Skeletal muscle cell (primary cell): ENCODE measurements around the gene CD109.
A peak's percentile ranks its signal among the peaks of the same experiment; 100 is the strongest.
"Not testable (repeated sequence)": the region's sequence is repeated elsewhere in the genome, so short reads cannot be mapped to it uniquely, and the experiment has no call there.

ENCODE experiments used
- DNase-seq: peaks from one replicate; pipeline ENCODE4 v3.0.0-alpha.2; 2010; ENCODE audit warnings: low read depth
- H3K4me3 ChIP-seq: 2 replicates; pipeline ENCODE4 v1.5.1; 2011; ENCODE audit warnings: low read depth, mild to moderate bottlenecking, control low read depth, low read length, moderate library complexity

The CD109 gene

DNA sequence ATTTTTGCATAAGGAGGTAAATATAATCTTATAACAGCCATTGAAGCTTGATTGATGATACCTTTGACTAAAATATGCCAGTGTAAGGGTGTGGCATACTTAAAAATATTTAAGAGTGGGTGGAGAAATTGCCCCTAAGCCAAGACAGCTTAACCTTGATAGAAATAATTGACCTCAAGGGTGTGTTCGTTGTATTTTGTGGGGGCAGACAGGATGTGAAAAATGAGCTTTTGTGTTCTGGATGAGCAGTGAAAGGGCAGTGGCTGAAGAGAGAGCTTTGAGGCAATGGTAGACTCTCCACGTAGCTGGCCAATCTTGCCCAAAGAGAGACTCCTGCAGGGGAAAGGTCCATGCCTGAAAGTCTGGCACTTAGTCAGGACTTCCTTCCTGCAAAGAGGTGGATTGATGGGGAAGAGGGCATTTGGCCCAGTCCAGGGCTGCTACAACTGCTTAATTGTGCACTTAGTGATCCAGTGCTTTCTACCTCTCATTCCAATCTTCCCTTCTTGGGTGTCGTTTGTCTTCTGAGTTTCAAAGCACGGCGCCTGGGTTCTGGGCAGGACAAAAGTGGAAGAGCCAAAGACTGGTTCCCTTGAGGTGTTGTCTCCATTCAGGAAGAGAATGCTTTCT is 15.6 kb upstream of the CD109 start:
- H3K4me3 ChIP-seq, result no peak overlapping the region
- no peak for DNase-seq

DNA sequence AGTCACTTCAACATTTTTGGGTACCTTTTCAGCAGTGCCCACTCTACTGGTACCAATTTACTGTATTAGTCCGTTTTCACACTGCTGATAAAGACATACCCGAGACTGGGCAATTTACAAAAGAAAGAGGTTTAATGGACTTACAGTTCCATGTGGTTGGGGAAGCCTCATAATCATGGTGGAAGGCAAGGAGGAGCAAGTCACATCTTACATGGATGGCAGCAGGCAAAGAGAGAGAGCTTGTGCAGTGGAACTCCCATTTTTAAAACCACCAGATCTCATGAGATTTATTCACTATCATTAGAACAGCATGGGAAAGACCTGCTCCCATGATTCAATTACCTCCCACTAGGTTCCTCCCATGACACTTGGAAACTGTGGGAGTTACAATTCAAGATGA is 12.4 kb upstream of the CD109 start:
- H3K4me3 ChIP-seq, DNase-seq: not testable (repeated sequence)

DNA sequence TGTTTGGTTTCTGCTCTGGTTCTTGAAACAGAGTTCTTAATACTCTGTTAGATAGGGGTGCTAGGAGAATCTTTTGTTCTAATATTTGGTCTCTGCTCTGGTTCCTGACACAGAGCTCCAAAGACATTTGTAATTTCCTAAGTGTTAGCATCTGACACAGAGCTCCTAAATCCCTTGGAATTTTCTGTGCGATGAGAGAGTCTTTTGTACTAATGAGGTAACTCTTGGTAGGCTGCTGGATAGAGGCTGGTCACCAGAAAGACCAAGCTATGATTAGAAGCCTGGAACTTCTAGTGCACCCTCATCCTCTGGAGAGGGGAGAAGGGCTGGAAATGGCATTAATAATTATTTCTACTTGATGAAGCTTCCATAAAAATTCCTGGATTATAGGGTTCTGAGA is 7.7 kb upstream of the CD109 start:
- H3K4me3 ChIP-seq, result no peak overlapping the region

DNA sequence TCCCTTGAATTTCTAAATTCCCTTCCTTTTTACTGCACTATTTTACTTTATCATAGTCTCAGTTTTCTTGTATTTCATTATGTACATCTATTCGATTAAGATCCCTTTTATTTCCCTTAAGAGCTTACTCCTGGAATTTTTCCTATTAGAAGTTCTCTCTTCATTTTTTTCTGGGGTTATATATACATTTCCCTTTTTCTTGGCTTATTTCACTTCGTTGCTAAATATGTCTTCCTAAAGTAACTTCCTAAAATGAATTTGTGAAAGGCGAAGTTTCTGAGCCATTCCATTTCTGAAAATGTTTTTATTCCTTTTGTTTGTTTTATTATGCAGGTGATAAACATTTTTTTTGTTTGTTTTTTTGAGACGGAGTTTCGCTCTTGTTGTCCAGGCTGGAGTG is 5.9 kb upstream of the CD109 start:
- no peak for DNase-seq

More for the DNA sequence above, 7.7 kb upstream of the CD109 start:
- no peak for DNase-seq

DNA sequence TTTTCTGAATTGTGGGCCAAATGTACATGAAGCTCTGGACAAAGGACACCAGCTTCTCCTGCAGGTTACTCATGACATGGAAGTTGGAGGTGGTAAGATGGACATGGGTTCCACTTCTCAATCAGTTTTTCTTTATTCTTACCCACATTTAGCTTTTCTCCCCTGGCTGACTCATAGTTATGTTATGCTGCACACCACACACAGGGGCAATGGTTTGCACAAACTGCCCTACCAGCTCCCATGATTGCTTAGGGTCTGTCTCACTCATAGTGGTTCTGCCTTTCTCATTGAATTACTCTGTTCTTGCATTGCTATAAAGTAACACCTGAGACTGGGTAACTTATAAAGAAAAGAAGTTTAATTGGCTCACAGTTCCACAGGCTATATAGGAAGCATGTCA is 4.5 kb upstream of the CD109 start:
- no peak overlapping the region for H3K4me3 ChIP-seq
- DNase-seq, result no peak

More for the DNA sequence above, 5.9 kb upstream of the CD109 start:
- H3K4me3 ChIP-seq, result no peak overlapping the region

DNA sequence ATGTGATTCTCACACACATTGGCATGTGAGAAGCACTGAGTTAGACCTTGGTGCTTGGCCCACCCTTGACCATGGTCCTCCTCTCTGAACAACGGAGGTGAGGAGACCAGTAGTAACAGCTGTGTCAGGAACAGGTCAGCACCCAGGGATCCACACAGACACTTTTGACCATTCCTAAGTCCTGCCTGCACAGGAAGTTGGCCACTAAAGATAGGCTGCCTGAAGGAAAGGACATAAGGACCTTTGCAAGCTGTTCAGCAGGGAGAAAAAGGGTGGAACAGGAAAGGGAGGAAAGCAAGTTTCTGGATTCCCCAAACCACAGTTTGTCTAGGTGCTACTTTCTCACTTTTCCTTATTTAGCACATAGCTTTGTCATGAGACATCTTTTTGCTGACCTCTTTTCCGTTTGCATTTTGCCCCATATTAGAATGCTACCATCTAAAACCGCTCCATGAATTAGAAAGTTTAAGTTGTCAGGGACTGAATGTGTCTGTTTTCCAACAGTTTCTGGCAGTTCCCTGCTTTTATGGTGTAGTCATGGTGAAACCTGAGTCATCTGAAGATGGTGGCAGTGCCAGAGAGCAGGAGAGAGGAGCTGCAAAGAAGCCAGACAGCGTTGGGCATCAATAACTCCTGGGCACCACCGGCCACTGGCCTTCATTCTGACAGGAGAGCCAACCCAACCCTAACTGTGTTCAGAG is 1.1 kb upstream of the CD109 start:
- DNase-seq, result peak; percentile 27
- peak overlapping the region; percentile 58 for H3K4me3 ChIP-seq

DNA sequence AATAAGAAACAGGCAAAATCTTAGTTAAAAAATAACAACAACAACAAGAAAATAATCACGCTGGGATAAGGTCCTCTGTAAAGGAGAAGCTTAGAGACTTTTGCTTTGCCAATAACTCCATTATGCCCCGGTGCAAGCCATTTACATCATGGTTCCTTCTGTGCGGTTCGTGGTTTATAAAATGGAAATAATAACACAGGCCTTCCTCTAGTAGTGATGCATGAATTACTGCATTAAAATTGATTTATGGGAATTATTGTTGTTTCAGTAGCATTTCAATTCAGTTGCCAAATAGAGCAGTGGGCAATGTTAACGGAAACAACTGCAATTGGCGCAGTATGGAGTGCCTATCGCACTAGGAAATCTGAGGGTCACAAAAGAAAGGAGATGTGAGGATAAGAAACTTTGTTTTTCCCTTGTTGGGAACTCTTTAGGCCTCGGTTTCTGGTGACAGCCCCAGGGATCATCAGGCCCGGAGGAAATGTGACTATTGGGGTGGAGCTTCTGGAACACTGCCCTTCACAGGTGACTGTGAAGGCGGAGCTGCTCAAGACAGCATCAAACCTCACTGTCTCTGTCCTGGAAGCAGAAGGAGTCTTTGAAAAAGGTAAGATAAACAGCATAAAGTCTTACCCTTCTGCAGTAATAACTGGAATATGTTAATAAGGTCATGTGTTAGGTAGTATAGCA is 1.1 kb downstream of the CD109 start:
- peak overlapping the region; percentile 58 for H3K4me3 ChIP-seq
- DNase-seq, result no peak

DNA sequence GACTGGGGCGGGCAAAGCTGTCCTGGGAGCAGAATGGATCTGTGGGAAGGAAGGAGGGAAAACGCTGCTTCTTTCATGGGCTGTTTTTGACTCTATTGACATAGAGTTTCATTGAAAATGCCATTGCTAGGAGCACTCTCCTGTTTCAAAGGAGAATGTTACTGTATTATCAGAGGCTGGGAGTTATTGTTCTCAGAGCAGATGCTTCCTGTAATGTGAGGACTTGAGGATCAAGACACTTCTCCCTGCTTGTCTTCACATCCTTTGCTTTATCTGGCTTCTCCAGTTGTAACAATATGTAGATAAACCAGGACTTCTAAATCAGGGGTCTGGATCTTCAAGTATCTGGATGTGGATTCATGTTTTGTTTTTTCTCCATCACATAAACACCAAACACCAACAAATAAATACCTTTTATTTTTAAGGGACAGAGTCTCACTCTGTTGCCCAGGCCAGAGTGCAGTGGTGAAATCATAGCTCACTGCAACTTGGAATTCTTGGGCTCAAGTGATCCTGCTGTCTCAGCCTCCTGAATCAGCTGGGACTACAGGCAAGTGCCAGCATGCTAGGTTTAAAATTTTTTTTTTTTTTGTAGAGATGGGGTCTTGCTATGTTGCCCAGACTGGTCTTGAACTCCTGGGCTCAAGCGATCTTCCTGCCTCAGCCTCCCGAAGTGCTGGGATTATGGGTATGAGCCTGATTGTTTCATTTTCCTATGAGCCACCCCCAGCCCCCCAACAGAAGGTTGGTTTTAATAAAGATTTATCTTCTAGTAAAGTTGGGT is 3.9 kb downstream of the CD109 start:
- no peak overlapping the region for H3K4me3 ChIP-seq
- no peak for DNase-seq

DNA sequence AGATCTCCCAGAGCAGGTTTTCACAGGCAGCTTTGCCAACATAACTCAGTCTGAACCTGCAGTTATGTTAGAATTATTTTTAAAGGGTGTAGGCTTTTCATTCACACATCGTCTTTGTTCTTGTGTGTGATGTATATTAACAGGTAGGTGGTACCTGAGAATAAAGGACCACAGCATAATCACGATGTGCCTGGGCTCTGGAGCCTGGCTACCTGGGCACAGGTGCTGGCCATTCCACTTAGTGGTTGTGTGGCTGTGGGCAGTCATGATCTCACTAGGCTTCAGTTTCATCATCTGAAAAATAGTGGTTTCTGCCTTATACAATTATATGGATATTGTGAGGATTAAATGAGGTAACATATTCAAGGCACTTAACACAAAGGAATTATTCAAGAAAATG is 6.4 kb downstream of the CD109 start:
- no peak overlapping the region for H3K4me3 ChIP-seq
- DNase-seq, result no peak

DNA sequence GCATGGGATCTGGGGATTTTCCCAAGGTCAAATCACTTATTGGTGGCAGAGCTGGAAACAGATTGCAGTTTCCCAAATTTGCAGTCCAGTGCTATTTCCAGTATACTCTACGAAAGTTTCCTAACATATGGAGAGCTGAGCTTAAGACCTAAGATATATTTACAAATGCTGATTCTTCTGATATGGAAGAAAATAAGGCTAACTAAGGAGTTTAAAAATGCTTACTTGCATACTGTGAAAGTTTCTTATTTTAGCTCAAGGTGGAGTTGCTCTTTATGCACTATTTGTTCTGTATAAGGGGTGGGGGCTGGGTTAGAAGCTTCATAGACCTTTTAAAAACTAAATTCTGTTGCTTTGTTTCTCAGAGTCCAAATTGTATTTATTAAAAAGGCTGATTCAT is 7.5 kb downstream of the CD109 start:
- H3K4me3 ChIP-seq, result no peak overlapping the region
- no peak for DNase-seq

DNA sequence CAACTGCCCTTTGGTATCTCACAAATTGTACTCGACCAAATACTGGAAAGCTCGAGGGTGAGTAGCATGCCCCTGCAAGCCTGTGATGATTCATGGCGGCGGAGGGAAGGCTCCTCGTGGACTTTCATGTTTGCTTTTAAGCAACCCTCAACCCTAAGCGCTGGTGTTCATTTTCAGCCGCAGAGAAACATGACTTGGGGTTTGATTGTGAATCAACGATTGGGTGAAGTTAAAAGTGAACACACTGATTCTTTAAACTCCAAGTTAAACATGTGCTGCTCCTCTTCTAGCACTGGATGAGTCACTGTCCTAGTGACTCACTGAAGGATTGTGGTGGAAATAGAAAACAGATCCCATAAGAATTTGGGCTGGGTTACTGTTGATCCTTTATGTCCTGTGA is 8.3 kb downstream of the CD109 start:
- H3K4me3 ChIP-seq, result no peak overlapping the region
- peak; percentile 98 for DNase-seq

DNA sequence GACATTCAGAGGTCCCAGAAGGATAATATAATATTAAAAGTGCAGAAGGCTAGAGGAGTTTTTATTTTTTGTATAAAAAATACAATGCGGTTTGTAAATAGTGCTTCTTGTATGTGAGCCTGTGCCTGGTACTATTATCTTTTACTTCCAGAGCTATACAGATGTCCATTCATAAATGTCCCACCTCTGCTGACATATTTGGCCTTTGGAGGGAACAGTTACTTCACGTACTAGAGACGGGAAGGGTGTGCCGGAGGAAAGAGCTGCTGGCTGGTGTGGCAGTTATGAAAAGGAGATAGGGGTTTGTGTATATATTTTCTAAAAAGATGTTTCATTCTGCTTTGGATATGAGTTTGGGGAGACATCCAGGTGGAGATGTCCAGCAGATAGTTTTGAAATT is 8.8 kb downstream of the CD109 start:
- DNase-seq, result no peak
- no peak overlapping the region for H3K4me3 ChIP-seq

DNA sequence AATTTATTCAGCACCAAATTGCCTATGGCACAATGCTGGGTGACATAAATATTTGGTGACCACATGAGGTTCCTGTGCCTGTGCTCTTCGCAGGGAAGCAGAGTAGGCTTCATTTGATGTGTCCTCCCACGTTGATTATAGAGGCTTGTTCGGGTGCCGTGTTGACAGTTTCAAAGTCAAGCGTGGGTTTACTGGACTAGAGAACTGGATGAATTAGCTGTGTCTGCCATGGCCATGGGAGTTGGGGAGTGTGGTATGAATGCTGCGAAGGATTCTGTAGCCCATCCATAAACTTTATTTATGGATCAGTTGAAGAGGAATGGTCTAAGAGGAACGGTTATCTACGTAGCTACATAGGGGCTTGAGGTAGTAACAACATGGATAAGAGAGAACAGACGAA is 11.0 kb downstream of the CD109 start:
- H3K4me3 ChIP-seq, result no peak overlapping the region
- DNase-seq, result no peak

DNA sequence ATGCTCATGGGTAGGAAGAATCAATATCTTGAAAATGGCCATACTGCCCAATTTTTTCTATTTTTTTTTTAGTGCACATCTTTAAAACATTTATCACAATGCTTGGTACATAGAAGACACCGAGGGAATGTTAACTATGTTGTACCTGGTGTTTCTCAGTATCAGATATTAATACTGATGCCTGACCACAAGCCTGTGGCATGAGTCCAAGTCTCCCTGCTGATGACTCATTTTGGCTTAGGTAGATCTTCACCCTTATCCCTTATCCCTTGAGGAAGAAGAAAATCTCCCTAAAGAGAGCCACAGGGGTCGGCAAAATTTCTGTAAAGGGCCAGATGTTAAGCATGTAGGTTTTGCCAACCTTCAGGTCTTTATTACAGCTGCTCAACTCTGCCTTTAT is 14.5 kb downstream of the CD109 start:
- H3K4me3 ChIP-seq, result no peak overlapping the region
- peak; percentile 32 for DNase-seq

DNA sequence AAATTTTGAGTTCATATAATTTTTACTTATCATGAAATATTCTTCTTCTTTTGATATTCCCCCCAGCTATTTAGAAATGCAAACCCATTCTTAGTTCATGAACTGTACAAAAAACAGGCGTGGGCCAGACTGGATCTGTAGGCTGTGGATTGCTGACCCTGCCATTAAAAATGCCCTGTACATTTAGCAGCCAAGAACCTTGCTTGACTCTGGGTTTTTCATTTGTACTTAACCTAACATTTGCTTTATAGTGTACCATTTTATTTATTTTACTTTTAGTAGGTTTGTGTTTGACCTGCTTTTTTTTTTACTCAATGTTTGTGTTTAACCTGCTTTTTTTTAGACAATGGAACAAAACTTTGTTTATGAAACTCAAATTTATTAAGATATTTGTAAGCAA is 14.9 kb downstream of the CD109 start:
- no peak overlapping the region for H3K4me3 ChIP-seq
- DNase-seq, result no peak

DNA sequence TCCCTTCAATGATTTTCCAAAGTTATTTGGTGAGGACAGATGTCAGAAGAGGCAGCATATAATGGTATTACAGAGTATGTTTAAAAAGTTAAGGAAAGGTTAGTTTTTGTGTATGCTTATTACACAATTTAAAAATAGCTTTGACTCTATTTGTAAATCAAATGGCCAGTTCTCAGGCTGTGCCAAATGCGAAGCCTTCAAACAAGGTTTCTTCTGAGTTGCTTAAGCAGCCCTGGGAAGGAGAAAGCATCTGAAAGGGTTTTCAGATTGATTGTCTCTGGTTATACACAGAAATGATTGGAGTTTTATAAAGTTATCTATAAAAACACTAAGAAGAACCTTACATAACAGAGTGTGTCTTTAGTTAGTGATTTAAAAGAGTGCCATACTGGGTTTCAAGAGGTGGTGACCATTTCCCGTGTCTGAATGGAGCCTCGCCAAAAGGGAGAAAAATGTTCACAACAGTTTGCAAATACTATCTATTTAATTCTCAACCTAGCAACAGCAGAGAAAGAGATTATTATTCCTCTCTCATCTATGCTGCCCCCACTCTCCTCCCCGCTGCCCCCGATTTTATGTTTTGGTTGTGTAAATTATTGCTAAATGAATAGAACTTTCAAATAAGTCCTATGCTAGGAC is 16.7 kb downstream of the CD109 start:
- DNase-seq, result no peak
- H3K4me3 ChIP-seq, result no peak overlapping the region

DNA sequence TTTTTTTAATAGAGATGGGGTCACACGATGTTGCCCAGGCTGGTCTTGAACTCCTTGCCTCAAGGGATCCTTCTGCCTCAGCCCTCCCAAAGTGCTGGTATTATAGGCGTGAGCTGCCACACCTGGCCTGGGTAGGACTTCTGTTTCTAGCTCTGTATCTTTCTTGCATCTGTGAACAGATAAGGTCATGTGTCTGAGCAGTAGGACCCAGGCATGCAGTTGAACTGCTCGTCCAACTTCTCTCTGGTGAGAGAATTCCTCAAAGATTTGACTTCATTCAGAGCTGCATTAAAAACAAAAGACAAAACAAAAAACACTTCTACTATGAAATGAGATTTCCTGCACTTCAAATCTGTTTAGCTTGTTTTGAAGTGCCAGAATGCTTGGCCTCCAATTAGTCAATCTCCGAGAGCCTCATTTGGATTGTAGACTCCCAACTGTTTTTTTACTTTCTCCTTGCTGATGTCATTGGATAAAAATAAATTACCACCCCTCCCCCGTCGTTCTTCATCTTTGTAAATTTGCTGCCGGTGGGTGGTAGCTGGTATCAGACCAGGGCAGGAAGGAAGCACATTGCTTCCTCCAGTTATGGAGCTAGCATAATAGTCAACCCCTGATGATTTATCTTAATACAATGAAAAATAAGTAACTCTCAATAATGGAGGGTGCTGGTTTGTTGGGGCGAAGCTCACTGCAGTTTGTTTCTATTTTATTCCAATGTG is 17.6 kb downstream of the CD109 start:
- no peak overlapping the region for H3K4me3 ChIP-seq
- DNase-seq, result no peak

DNA sequence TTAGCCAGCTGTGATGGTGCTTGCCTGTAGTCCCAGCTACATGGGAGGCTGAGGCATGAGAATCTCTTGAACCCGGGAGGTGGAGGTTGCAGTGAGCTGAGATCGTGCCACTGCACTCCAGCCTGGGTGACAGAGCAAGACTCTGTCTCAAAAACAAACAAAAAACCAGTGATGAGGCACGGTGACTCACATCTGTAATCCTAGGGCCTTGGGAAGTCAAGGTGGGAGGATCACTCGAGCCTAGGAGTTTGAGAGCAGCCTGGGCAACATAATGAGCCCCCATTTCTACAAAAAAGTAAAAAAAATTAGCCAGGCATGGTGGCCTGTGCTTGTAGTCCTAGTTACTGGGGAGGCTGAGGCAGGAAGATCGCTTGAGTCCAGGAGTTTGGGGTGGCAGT is 19.1 kb downstream of the CD109 start:
- DNase-seq, H3K4me3 ChIP-seq: not testable (repeated sequence)

DNA sequence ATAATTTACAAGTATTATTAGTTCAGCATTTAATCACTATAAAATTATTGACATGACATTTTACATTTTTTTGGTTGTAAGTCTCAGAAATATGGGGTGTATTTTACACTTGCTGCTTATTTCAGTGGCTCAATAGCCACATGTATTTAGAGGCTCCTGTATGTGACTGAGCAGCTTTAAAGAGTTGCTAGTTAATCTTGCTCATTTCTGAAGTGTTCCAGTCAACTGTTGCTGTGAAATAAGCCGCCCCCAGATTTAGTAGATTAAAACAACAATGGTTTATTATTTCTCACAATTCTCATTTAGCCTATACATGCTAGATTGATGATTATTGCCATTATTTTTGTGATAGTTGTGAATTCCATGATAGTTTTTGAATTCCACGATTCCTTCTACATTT is 23.0 kb downstream of the CD109 start:
- H3K4me3 ChIP-seq, result no peak overlapping the region
- no peak for DNase-seq
